BE2C (cell line): ENCODE measurements around the gene GALNT2.

Experiments
- DNase-seq: peaks from one replicate; pipeline ENCODE4 v3.0.0-alpha.2; 2020
- H3K27me3 ChIP-seq: fragments of 250-450 bp; sonication (Bioruptor Pico); 2 replicates; pipeline ENCODE4 v1.5.1; 2020; ENCODE audit warnings: mild to moderate bottlenecking
- H3K36me3 ChIP-seq: fragments of 250-450 bp; sonication (Bioruptor Pico); 2 replicates; pipeline ENCODE4 v1.5.1; 2020; ENCODE audit warnings: mild to moderate bottlenecking
- H3K4me1 ChIP-seq: fragments of 250-450 bp; sonication (Bioruptor Pico); 2 replicates; pipeline ENCODE4 v1.5.1; 2020
- H3K4me3 ChIP-seq: 2 replicates; pipeline ENCODE4 v1.5.1; 2011; ENCODE audit warnings: low read depth, low read length
- H3K9me3 ChIP-seq: fragments of 250-450 bp; sonication (Bioruptor Pico); 2 replicates; pipeline ENCODE4 v1.5.1; 2020
- TF ChIP-seq, protein P1 (sequence below): IDR thresholded peaks from 2 replicates; pipeline ENCODE4 v1.5.1; 2012; ENCODE audit warnings: mild to moderate bottlenecking, low read depth, low read length

The GALNT2 gene

DNA sequence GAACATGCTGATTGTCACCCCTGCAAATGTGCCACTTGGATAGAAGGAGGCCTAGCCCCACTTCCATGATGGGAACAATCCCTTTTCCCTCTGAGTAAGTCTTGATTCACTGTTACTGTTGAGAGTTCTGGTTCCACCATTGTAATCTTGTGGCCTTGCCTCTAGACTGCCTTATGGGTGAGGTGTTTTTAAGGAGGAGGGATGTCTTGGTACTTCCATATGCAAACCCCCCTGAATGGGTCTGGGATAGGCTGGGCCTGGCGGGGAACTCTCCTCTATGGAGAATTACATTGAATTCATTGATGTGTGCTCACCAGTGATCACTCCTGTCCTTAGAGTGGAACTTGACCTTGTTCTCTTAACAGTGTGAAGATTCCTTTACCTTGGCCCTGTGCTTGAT, 5.8 kb downstream of the GALNT2 start:
- H3K4me3 ChIP-seq = no peak overlapping the region
- DNase-seq = no peak
- TF ChIP-seq, protein P1, sequence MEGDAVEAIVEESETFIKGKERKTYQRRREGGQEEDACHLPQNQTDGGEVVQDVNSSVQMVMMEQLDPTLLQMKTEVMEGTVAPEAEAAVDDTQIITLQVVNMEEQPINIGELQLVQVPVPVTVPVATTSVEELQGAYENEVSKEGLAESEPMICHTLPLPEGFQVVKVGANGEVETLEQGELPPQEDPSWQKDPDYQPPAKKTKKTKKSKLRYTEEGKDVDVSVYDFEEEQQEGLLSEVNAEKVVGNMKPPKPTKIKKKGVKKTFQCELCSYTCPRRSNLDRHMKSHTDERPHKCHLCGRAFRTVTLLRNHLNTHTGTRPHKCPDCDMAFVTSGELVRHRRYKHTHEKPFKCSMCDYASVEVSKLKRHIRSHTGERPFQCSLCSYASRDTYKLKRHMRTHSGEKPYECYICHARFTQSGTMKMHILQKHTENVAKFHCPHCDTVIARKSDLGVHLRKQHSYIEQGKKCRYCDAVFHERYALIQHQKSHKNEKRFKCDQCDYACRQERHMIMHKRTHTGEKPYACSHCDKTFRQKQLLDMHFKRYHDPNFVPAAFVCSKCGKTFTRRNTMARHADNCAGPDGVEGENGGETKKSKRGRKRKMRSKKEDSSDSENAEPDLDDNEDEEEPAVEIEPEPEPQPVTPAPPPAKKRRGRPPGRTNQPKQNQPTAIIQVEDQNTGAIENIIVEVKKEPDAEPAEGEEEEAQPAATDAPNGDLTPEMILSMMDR = no peak
- H3K4me1 ChIP-seq = no peaks in the 10 kb centered on the region
- no peaks in the 10 kb centered on the region for H3K27me3 ChIP-seq
- no peaks in the 10 kb centered on the region for H3K9me3 ChIP-seq
- H3K36me3 ChIP-seq = no peaks in the 10 kb centered on the region; the same call in 1 of the 2 replicates

DNA sequence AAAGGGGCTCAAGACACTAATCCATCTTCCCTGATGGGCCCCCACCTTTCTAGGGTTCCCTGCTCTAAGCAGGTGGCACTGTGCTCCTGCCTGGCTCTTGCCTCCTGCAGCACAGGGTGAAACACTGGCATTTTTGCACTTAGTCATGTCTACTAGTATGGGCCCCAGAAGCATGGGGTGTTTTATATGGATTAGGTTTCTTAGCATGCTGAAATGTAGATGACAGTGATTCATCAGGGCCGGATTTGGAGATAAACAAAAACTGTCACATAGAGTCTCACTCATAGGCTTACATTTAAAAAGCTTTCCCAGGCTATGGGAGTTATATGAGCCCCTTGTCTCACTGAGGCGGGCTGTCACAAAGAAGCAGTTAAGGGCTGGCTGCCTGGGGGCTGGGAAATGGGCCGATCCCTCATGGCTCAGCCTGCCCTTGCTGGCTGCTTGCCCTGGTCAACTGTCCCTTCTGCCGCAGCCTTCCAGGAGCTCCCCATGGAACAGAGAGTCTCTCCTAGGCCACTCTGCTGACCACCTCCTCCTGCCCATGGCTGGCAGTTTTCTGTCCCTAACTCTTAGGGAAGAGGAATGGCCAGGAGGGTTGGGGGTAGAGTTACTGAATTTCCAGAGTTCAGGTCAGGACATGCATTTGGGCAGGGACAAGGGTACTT, 6.5 kb downstream of the GALNT2 start:
- Histone ChIP-seq H3K27me3 (no peaks in the 10 kb centered on the region), H3K9me3 (no peaks in the 10 kb centered on the region), H3K36me3 (no peaks in the 10 kb centered on the region; the same call in 1 of the 2 replicates), H3K4me1 (no peaks in the 10 kb centered on the region), H3K4me3 (no peak overlapping the region)
- TF ChIP-seq, protein P1 = no peak
- no peak for DNase-seq

DNA sequence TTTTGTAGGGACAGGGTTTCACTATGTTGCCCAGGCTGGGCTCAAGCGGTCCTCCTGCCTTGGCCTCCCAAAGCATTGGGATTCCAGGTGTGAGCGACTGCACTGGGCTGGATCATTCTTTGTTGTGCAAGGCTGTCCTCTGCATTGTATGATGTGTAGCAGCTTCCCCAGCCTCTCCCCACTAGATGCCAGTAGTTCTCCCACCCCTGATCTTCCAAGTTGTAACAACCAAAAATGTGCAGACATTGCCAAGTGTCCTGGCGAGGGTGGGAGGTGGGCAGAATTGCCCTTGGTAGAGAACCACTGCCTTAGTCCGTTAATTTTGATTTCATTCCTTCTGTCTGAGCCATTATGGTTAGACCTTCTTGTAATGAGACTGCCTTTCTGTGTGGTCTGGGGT, 7.2 kb downstream of the GALNT2 start:
- no peaks in the 10 kb centered on the region for H3K4me1 ChIP-seq

DNA sequence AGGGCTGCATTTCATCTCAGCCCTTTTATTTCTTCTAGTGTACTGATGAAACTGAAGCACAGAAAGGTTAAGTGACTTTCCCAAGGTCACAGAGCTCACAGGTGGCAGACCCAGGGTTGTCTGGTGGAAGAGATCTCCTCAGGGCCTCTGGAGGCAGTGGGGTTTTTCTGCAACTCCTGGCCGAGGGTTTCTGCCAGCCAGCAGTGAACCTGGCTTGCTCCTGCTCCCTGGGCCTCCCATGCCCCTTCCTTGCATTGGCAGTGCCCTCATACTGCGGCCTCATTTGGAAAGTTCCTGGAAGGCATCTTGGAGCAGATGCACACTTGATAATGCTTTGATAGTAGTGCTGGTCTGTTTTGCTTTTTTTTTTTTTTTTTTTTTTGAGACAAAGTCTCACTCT, 7.7 kb downstream of the GALNT2 start:
- Histone ChIP-seq H3K4me1 (no peaks in the 10 kb centered on the region), H3K9me3 (no peaks in the 10 kb centered on the region)

More for the DNA sequence above, 7.2 kb downstream of the GALNT2 start:
- H3K9me3 ChIP-seq = no peaks in the 10 kb centered on the region
- H3K4me3 ChIP-seq = no peak overlapping the region
- TF ChIP-seq, protein P1 = no peak
- DNase-seq = no peak
- no peaks in the 10 kb centered on the region; the same call in 1 of the 2 replicates for H3K36me3 ChIP-seq
- no peaks in the 10 kb centered on the region for H3K27me3 ChIP-seq

DNA sequence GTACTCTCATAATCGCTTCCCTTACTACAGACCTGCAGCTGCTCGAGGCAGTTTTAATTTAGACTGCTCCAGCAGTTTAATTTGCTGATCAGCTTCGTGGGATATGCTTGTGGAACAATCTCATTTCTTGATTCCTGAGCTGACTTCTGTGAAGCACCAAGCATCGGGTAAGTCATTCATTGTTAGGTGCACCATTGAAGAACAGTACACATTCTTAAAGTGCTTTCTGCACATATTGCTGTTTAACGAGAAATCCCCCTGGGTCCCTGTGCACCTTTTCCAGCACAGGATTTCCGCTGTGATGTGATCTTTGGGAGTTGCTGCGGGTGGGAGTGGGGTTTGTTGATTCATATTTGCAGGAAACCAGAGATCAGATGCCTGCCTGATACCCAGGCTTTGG, 9.1 kb downstream of the GALNT2 start:
- H3K36me3 ChIP-seq = no peaks in the 10 kb centered on the region; the same call in none of the 2 replicates
- TF ChIP-seq, protein P1 = no peak
- no peak for DNase-seq
- H3K9me3 ChIP-seq = no peaks in the 10 kb centered on the region
- H3K27me3 ChIP-seq = no peaks in the 10 kb centered on the region
- no peaks in the 10 kb centered on the region for H3K4me1 ChIP-seq
- H3K4me3 ChIP-seq = no peak overlapping the region

More for the DNA sequence above, 7.7 kb downstream of the GALNT2 start:
- Histone ChIP-seq H3K36me3 (no peaks in the 10 kb centered on the region; the same call in 1 of the 2 replicates), H3K27me3 (no peaks in the 10 kb centered on the region), H3K4me3 (no peak overlapping the region)
- no peak for DNase-seq
- TF ChIP-seq, protein P1 = no peak

DNA sequence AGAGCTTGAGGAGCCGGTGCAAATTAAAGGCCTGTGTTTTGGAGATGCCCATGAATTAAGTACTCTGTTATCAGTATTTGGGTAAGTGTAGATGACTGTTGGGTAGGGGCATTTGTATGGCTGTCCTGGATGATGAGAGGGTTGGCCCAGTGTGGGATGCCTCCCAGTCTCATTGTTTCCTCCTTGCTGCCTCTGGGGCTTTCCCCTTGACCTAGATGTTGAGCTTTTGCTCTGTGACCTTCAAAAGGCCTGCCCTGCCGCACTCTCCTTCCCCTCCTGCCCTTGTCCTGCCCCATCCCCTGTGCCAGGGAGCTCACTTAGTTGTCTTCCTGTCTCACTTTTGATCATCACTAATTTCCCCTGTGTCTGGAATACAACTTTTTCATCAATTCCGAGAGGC, 10.0 kb downstream of the GALNT2 start:
- TF ChIP-seq, protein P1 = no peak
- no peak overlapping the region for H3K4me3 ChIP-seq
- peaks cover 4% of the 10 kb centered on the region for H3K36me3 ChIP-seq
- no peaks in the 10 kb centered on the region for H3K27me3 ChIP-seq
- no peak for DNase-seq
- H3K4me1 ChIP-seq = no peaks in the 10 kb centered on the region
- no peaks in the 10 kb centered on the region for H3K9me3 ChIP-seq
